ENCODE measurements around the gene KRTAP10-1.

KRTAP10-1 gene

GRCh38 chr21:44533891-44534627 is 5.9 kb downstream of the KRTAP10-1 start:
- DNase-seq (ENCODE audit: insufficient read length, low spot score) (no peak), FAIRE-seq (no peak)
- TF ChIP-seq, protein P1, sequence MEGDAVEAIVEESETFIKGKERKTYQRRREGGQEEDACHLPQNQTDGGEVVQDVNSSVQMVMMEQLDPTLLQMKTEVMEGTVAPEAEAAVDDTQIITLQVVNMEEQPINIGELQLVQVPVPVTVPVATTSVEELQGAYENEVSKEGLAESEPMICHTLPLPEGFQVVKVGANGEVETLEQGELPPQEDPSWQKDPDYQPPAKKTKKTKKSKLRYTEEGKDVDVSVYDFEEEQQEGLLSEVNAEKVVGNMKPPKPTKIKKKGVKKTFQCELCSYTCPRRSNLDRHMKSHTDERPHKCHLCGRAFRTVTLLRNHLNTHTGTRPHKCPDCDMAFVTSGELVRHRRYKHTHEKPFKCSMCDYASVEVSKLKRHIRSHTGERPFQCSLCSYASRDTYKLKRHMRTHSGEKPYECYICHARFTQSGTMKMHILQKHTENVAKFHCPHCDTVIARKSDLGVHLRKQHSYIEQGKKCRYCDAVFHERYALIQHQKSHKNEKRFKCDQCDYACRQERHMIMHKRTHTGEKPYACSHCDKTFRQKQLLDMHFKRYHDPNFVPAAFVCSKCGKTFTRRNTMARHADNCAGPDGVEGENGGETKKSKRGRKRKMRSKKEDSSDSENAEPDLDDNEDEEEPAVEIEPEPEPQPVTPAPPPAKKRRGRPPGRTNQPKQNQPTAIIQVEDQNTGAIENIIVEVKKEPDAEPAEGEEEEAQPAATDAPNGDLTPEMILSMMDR (IDR thresholded peaks at IDR 0.05; ENCODE audit: insufficient read depth, missing control alignments) = no peak

GRCh38 chr21:44533121-44533890 is 6.7 kb downstream of the KRTAP10-1 start:
- DNase-seq (ENCODE audit: insufficient read length, low spot score) = no peak
- FAIRE-seq = no peak
- TF ChIP-seq, protein P1 (IDR thresholded peaks at IDR 0.05; ENCODE audit: insufficient read depth, missing control alignments) = no peak

DNA sequence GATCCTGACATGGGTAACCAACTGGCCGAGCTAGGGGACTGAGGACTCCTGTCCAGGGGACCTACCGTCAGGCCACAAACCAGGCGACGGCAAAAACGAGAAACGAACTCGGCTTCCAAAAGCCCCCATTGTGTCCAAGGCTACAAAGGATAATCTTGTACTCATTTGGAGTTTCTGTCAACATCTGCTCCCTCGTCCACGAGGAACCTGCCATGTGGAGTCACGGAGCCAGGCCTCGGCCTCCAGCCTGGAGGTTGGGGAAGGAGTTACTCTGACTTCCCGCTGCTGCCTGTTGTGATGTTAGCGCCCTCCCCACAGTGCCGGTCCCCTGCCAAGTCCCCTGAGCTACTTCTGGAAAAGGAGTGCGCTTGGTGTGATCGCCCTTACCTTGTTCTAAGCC is 7.3 kb downstream of the KRTAP10-1 start:
- TF ChIP-seq, protein P1 (IDR thresholded peaks at IDR 0.05; ENCODE audit: insufficient read depth, missing control alignments) = no peak
- no peak for FAIRE-seq
- no peak for DNase-seq (ENCODE audit: insufficient read length, low spot score)

- TF ChIP-seq, protein P1 (IDR thresholded peaks at IDR 0.05; ENCODE audit: insufficient read depth, missing control alignments) = no peak
- no peak for FAIRE-seq
- no peak for DNase-seq (ENCODE audit: insufficient read length, low spot score)
Observed at GRCh38 chr21:44531606-44532564, 8.1 kb downstream of the KRTAP10-1 start.

DNA sequence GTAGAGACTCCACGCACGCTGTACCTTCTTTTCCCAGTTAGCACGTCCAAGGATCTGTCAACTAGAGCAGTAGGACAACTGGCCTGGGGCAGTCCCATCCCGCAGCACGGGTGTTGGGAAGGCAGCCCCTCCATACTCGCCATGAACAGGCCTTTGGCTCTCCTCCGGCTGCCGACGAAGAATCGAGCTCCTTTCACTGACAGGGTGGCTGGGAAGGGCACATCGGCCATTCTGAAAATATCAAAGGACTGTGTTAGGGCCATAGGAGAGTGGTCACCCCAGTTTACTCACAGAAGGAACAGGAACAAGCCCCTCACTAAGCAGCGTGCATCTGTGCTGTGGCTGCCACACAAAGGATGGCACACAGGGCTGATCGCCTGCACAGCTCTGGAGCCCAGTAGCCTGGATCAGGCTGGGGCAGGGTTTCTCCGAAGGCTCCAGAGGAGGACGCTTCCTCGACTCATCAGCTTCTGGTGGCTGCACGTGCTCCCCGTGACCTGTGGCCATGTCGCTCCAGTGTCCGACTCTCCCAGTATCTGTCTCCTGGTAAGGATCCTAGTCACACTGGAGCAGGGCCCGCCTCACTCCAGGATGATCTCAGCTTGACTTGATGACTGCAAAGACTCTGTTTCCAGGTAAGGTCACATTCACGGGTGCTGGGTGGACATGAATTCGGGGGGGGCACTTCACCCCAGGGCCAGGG is 8.9 kb downstream of the KRTAP10-1 start:
- no peak for DNase-seq (ENCODE audit: insufficient read length, low spot score)
- no peak for FAIRE-seq
- TF ChIP-seq, protein P1 (IDR thresholded peaks at IDR 0.05; ENCODE audit: insufficient read depth, missing control alignments) = no peak

GRCh38 chr21:44530221-44530902 is 9.6 kb downstream of the KRTAP10-1 start:
- DNase-seq (ENCODE audit: insufficient read length, low spot score) (no peak), FAIRE-seq (no peak)
- TF ChIP-seq, protein P1 (IDR thresholded peaks at IDR 0.05; ENCODE audit: insufficient read depth, missing control alignments) = no peak
